Osteocyte (in vitro differentiated cells): ENCODE results near the gene DPF3. TPM values are rescaled to one million over a fixed set of nuclear protein-coding genes. Genes with fewer than 3 reads are reported as not detected.

Experiments used
- DNase-seq: peaks from one replicate; pipeline ENCODE4 v3.0.0; 2021; ENCODE audit warnings: mixed read lengths; ENCODE audit not compliant: unreplicated experiment; ENCODE audit errors: extremely low spot score
- H3K27ac Mint-ChIP-seq: one replicate; pipeline ENCODE4 v1.8.0; 2021; ENCODE audit warnings: mild to moderate bottlenecking, mixed read lengths; ENCODE audit not compliant: unreplicated experiment
- H3K27me3 Mint-ChIP-seq: one replicate; pipeline ENCODE4 v1.8.0; 2021; ENCODE audit warnings: mixed read lengths; ENCODE audit not compliant: unreplicated experiment
- H3K36me3 Mint-ChIP-seq: one replicate; pipeline ENCODE4 v1.8.0; 2021; ENCODE audit warnings: mixed read lengths; ENCODE audit not compliant: unreplicated experiment
- H3K4me1 Mint-ChIP-seq: one replicate; pipeline ENCODE4 v1.8.0; 2021; ENCODE audit warnings: mixed read lengths; ENCODE audit not compliant: unreplicated experiment
- H3K4me3 Mint-ChIP-seq: one replicate; pipeline ENCODE4 v1.8.0; 2021; ENCODE audit warnings: mild to moderate bottlenecking, moderate library complexity, mixed read lengths; ENCODE audit not compliant: unreplicated experiment
- H3K9me3 Mint-ChIP-seq: one replicate; pipeline ENCODE4 v1.8.0; 2021; ENCODE audit warnings: mixed read lengths; ENCODE audit not compliant: unreplicated experiment
- total RNA-seq: library from RNA; stranded (reverse); gene quantifications from 2 replicates; pipeline ENCODE4 v1.2.1, GENCODE V29; 2021
- TF ChIP-seq, protein P1 (sequence below): fragments of 200-600 bp; sonication (generic); IDR thresholded peaks from 2 replicates; pipeline ENCODE4 v1.5.0; 2021; ENCODE audit warnings: antibody characterized with exemption, mild to moderate bottlenecking, moderate library complexity

Gene DPF3
- total RNA-seq, 1 donor from 2014 or later, result 5.8 TPM

DNA sequence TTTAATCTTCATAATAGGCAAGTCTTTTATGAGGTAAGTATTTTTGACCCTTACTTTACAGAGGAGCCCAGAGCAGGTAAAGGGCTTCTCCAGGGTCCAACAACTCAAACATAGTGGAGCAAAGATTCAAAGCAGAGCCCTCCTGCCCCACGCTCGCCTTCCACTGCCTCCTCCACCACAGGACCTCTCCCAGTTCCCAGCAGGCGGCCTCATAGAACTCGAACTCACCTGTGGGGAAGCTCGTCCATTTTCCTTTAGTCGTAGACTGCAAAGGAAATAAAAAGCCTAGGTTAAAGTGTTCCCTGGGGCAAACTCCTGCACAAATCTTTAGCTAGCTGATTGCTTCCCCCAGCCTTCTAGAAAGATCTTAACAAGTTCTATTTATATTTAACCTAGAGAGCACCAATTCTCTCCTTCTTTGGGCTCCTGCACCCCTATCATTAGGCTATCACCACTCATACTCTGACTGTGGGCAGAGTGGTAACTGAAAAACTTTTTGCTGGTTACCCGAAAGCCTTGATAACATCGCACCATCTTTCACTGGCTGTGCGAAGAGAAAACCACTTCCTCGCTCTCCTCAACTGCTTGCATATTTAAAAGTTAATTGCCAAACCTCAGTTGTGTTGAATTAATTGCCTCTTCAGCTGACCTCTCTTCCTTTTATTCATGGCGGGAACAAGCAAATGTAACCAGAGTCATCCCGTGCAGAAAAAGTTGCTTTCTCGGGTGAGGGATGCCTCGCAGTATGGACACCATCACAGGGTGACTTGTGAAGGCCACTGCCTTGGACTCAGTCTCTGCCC is 299.6 kb downstream of the DPF3 start:
- Mint-ChIP-seq H3K4me3 (no peak overlapping the region), H3K27me3 (peaks cover 9% of the 10 kb centered on the region), H3K27ac (no peak overlapping the region)

DNA sequence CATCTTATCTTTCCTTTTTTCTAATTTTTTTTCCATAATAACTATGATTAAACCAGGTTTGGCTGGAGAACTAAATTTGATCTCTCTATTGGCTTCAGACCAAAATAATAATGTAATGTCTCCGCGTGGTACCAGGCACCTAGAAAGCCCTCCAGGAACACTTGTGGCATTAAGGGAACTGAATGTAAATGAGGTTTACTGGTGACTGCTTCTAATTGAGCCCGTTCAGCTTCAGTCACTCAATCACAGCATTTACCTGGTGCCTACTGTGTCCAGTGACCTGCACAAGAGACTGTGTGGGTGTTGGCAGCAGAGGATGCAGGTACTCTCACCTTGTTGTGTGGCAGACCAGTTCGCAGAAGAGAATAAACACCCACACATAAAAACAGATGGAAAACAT is 302.5 kb downstream of the DPF3 start:
- Mint-ChIP-seq H3K4me1 (no peaks in the 10 kb centered on the region), H3K9me3 (peaks cover 3% of the 10 kb centered on the region), H3K4me3 (no peak overlapping the region), H3K36me3 (no peaks in the 10 kb centered on the region), H3K27me3 (peaks cover 9% of the 10 kb centered on the region), H3K27ac (no peak overlapping the region)
- DNase-seq, result no peak
- TF ChIP-seq, protein P1, sequence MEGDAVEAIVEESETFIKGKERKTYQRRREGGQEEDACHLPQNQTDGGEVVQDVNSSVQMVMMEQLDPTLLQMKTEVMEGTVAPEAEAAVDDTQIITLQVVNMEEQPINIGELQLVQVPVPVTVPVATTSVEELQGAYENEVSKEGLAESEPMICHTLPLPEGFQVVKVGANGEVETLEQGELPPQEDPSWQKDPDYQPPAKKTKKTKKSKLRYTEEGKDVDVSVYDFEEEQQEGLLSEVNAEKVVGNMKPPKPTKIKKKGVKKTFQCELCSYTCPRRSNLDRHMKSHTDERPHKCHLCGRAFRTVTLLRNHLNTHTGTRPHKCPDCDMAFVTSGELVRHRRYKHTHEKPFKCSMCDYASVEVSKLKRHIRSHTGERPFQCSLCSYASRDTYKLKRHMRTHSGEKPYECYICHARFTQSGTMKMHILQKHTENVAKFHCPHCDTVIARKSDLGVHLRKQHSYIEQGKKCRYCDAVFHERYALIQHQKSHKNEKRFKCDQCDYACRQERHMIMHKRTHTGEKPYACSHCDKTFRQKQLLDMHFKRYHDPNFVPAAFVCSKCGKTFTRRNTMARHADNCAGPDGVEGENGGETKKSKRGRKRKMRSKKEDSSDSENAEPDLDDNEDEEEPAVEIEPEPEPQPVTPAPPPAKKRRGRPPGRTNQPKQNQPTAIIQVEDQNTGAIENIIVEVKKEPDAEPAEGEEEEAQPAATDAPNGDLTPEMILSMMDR, result no peak

More for the DNA sequence above, 299.6 kb downstream of the DPF3 start:
- TF ChIP-seq, protein P1, result no peak
- no peaks in the 10 kb centered on the region for H3K4me1 Mint-ChIP-seq
- H3K36me3 Mint-ChIP-seq, result no peaks in the 10 kb centered on the region
- no peaks in the 10 kb centered on the region for H3K9me3 Mint-ChIP-seq
- no peak for DNase-seq

DNA sequence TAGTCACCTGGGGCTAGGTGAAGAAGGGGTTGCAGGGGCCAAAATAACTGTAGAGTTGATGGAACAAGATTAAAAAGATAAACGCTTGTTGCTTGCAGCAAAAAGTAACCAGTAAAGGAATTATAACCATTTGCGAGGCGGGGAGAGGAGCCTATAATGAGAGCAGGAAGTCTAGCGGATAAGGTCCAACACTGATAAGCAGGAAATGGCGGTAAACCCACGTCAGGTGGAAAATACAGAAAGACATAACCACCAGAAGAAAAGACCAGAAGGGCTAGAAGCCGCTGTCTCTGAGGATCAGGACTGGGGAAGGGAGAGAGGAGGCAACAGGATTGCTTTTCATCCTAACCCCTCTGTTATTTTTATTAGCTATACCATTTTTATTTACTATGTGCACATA is 303.3 kb downstream of the DPF3 start:
- H3K4me1 Mint-ChIP-seq, result no peaks in the 10 kb centered on the region
- H3K9me3 Mint-ChIP-seq, result peaks cover 7% of the 10 kb centered on the region
- H3K36me3 Mint-ChIP-seq, result no peaks in the 10 kb centered on the region
- H3K4me3 Mint-ChIP-seq, result no peak overlapping the region
- H3K27ac Mint-ChIP-seq, result no peak overlapping the region
- DNase-seq, result no peak
- H3K27me3 Mint-ChIP-seq, result peaks cover 6% of the 10 kb centered on the region
- TF ChIP-seq, protein P1, result no peak

DNA sequence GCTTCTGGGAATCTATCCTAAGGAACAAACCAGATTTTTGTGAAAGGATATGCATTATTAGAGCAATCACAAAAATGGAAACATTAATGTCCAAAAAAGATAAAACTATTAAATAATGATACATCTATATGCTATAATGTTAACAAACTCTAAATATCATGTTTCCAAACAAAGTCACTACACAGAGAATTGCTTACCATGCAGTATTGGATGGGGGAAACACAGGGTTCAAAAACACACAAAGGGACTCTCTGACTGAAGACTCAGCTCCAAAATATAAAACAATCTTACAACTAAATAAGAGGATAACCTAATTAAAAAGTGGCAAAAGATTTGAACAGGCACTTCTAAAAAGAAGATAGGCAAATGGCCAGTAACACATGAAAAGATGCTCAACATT is 304.2 kb downstream of the DPF3 start:
- TF ChIP-seq, protein P1, result no peak
- H3K9me3 Mint-ChIP-seq, result peaks cover 7% of the 10 kb centered on the region
- no peaks in the 10 kb centered on the region for H3K36me3 Mint-ChIP-seq
- no peaks in the 10 kb centered on the region for H3K4me1 Mint-ChIP-seq
- no peak overlapping the region for H3K4me3 Mint-ChIP-seq
- no peak overlapping the region for H3K27ac Mint-ChIP-seq
- peaks cover 6% of the 10 kb centered on the region for H3K27me3 Mint-ChIP-seq
- DNase-seq, result no peak

DNA sequence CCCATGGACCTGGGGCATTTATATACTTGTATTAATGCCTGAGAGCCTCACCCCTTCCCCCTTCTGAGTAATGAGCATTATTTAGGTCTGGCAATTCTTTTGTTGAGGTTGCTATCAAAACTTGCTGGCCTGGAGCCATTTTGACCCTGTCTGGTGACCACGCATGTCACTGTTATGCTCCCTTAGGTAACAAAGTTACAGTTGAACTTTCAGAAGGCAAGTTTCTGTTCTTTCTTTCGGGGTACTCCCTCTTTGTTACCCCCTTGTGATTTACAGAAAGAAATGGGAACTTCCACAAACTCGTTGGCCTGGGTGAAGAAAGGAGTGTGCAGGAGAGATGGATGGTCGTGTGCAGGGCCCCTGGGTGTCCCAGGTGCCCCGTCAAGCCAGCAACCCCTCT is 305.4 kb downstream of the DPF3 start:
- no peak overlapping the region for H3K27ac Mint-ChIP-seq
- no peak for DNase-seq
- no peak overlapping the region for H3K4me3 Mint-ChIP-seq
- TF ChIP-seq, protein P1, result no peak
- H3K4me1 Mint-ChIP-seq, result peaks cover 3% of the 10 kb centered on the region
- H3K27me3 Mint-ChIP-seq, result peaks cover 9% of the 10 kb centered on the region
- no peaks in the 10 kb centered on the region for H3K36me3 Mint-ChIP-seq
- H3K9me3 Mint-ChIP-seq, result peaks cover 10% of the 10 kb centered on the region
